CD4-positive, alpha-beta T cell (primary cell): ENCODE results near the gene CD74. TPM values are rescaled to one million over a fixed set of nuclear protein-coding genes. Genes with fewer than 3 reads are reported as not detected.
"Not testable (repeated sequence)": the region's sequence is repeated elsewhere in the genome, so short reads cannot be mapped to it uniquely, and the experiment has no call there.

Experiments
- ATAC-seq: fragments of 200-7000 bp; cut with Tn5 transposase; one replicate; pipeline ENCODE4 v1.10.0; 2022; ENCODE audit warnings: mild to moderate bottlenecking; ENCODE audit not compliant: poor library complexity
- CTCF ChIA-PET: fragments of 350-600 bp; sonication (Branson Sonifier 250); formaldehyde crosslinking; loops from one replicate; lab custom pipeline; 2021; ENCODE audit warnings: antibody characterized with exemption, inconsistent platforms; lab: Charles Lee
- POLR2A ChIA-PET: fragments of 350-600 bp; sonication (Branson Sonifier 250); formaldehyde crosslinking; loops from one replicate; lab custom pipeline; 2021; ENCODE audit warnings: antibody characterized with exemption, inconsistent platforms; lab: Charles Lee
- DNase-seq, 14 experiments: peaks; one replicate each; pipeline ENCODE4 v3.0.0-alpha.2; 2013 to 2020; ENCODE audit warnings: mixed read lengths in 2 of 14
- H3K27ac ChIP-seq, 2 donors: one replicate each; pipeline versions ENCODE4 v1.5.1 to v1.7.0; 2013; ENCODE audit warnings: low read length in 2 of 2, low read depth in 1 of 2, mild to moderate bottlenecking in 1 of 2
- H3K27me3 ChIP-seq, 2 experiments: 1 replicate in 1 of 2; 2 replicates in 1 of 2; pipeline versions ENCODE4 v1.6.1 to v1.7.0; 2013; ENCODE audit warnings: low read length in 2 of 2, control low read depth in 1 of 2, mild to moderate bottlenecking in 1 of 2, moderate library complexity in 1 of 2; ENCODE audit not compliant: insufficient read depth in 2 of 2, control insufficient read depth in 1 of 2
- H3K36me3 ChIP-seq: one replicate; pipeline ENCODE4 v1.6.1; 2013; ENCODE audit warnings: low read length, control low read depth; ENCODE audit not compliant: insufficient read depth
- H3K4me1 ChIP-seq: one replicate; pipeline ENCODE4 v1.6.1; 2013; ENCODE audit warnings: low read length, control low read depth; ENCODE audit not compliant: insufficient read depth
- H3K4me3 ChIP-seq: one replicate; pipeline ENCODE4 v1.5.1; 2013; ENCODE audit warnings: mild to moderate bottlenecking, low read length, moderate library complexity
- H3K9me3 ChIP-seq, 2 experiments: 1 replicate in 1 of 2; 2 replicates in 1 of 2; pipeline versions ENCODE4 v1.6.1 to v1.7.0; 2013; ENCODE audit warnings: low read length in 2 of 2, mild to moderate bottlenecking in 2 of 2, control low read depth in 1 of 2, moderate library complexity in 1 of 2; ENCODE audit not compliant: control insufficient read depth in 1 of 2, insufficient read depth in 1 of 2
- H3K27ac Mint-ChIP-seq: one replicate; pipeline ENCODE4 v1.8.0; 2020; ENCODE audit warnings: mixed read lengths
- H3K27me3 Mint-ChIP-seq: one replicate; pipeline ENCODE4 v1.8.0; 2021; ENCODE audit warnings: mixed read lengths
- H3K36me3 Mint-ChIP-seq: one replicate; pipeline ENCODE4 v1.8.0; 2021; ENCODE audit warnings: low read depth, mixed read lengths
- H3K4me1 Mint-ChIP-seq: one replicate; pipeline ENCODE4 v1.8.0; 2021; ENCODE audit warnings: low read depth, mixed read lengths
- H3K4me3 Mint-ChIP-seq: one replicate; pipeline ENCODE4 v1.8.0; 2020; ENCODE audit warnings: mild to moderate bottlenecking, mixed read lengths
- H3K9me3 Mint-ChIP-seq: one replicate; pipeline ENCODE4 v1.8.0; 2020; ENCODE audit warnings: mixed read lengths
- intact Hi-C, 2 experiments: fragments of 100-400 bp; cut with DNase I in 1 of 2; cut with micrococcal nuclease in 1 of 2; formaldehyde crosslinking; loops; one replicate each; pipeline versions ENCODE4 v1.15.1 to v1.9.0; 2023 to 2025; cut with DNase I, micrococcal nuclease
- total RNA-seq, 174 experiments: library from RNA in 2 of 174; stranded (reverse) in 2 of 174; gene quantifications; one replicate each; pipeline ENCODE4 v1.2.3 and lab custom pipeline; 2021 to 2026
- TF ChIP-seq, protein P1 (sequence below): fragments of 200-600 bp; IDR thresholded peaks from one replicate; pipeline ENCODE4 v1.8.0; 2022; ENCODE audit warnings: antibody characterized with exemption, mild to moderate bottlenecking

Gene CD74
- total RNA-seq, 2 experiments from 2014 or later: 299 to 303 TPM

DNA sequence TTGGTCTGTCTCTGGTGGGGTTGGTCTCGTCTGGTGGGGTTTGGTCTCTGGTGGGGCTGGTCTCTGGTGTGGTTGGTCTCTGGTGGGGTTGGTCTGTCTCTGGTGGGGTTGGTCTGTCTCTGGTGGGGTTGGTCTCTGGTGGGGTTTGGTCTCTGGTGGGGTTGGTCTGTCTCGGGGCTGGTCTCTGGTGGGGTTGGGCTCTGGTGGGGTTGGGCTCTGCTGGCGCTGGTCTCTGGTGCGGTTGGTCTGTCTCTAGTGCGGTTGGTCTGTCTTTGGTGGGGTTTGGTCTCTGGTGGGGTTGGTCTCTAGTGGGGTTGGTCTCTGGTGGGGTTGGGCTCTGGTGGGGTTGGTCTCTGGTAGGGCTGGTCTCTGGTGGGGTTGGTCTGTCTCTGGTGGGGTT, 16.3 kb upstream of the CD74 start:
- Histone ChIP-seq H3K9me3 (no peaks in the 10 kb centered on the region), H3K36me3 (no peaks in the 10 kb centered on the region), H3K4me1 (no peaks in the 10 kb centered on the region), H3K27ac (no peak overlapping the region), H3K27me3 (no peaks in the 10 kb centered on the region), H3K4me3 (no peak overlapping the region)
- POLR2A ChIA-PET: no interaction called here
- Mint-ChIP-seq H3K27me3 (no peaks in the 10 kb centered on the region), H3K4me3 (no peak overlapping the region), H3K9me3 (no peaks in the 10 kb centered on the region), H3K4me1 (no peaks in the 10 kb centered on the region), H3K27ac (no peak overlapping the region), H3K36me3 (no peaks in the 10 kb centered on the region)
- intact Hi-C loops: no loop called here
- CTCF ChIA-PET: no interaction called here
- ATAC-seq (no peak), DNase-seq (no peak)
- TF ChIP-seq, protein P1, sequence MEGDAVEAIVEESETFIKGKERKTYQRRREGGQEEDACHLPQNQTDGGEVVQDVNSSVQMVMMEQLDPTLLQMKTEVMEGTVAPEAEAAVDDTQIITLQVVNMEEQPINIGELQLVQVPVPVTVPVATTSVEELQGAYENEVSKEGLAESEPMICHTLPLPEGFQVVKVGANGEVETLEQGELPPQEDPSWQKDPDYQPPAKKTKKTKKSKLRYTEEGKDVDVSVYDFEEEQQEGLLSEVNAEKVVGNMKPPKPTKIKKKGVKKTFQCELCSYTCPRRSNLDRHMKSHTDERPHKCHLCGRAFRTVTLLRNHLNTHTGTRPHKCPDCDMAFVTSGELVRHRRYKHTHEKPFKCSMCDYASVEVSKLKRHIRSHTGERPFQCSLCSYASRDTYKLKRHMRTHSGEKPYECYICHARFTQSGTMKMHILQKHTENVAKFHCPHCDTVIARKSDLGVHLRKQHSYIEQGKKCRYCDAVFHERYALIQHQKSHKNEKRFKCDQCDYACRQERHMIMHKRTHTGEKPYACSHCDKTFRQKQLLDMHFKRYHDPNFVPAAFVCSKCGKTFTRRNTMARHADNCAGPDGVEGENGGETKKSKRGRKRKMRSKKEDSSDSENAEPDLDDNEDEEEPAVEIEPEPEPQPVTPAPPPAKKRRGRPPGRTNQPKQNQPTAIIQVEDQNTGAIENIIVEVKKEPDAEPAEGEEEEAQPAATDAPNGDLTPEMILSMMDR: no peak

DNA sequence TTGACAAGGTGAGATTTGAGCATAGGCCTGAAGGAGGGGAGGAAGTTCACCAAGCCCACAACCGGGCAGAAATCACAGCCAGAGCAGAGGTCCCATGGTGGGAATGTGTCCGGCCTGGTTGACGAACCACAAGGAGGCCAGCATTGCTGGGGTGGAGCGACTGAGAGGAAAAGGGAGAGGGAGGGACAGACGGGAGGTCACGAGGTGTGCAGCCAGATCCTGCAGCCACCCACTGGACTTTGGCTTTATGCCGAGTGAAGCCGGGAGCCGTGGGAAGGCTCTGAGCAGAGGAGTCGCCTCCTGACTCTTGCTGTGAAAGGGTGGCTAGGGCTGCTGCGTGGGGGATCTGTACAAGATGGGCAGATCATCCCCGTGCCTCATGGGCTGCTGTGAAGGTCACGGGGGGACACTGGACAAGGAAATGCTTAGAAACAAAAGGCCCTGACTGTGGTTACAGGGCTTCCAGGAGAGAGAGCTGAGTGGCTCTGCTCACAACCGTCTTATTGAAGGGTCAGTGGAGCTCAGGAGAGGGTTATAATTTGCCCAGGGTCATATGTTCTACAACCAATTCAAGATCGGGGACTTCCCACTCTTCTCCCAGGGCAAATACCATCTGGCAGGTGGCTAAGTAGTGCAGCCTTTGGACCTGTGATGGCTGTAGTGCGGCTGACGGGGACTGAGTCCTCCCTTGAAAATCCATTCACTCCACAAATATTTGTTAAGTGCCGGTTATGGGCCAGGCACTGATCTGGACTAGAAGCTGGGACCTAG, 15.6 kb upstream of the CD74 start:
- TF ChIP-seq, protein P1: no peak
- H3K4me3 Mint-ChIP-seq: no peak overlapping the region
- Histone ChIP-seq H3K27me3 (no peaks in the 10 kb centered on the region), H3K27ac (no peak overlapping the region), H3K4me3 (no peak overlapping the region), H3K4me1 (no peaks in the 10 kb centered on the region), H3K9me3 (no peaks in the 10 kb centered on the region), H3K36me3 (no peaks in the 10 kb centered on the region)
- H3K4me1 Mint-ChIP-seq: no peaks in the 10 kb centered on the region
- no peak for ATAC-seq
- no peaks in the 10 kb centered on the region for H3K27me3 Mint-ChIP-seq
- H3K27ac Mint-ChIP-seq: no peak overlapping the region
- intact Hi-C loops: no loop called here
- ChIA-PET POLR2A (no interaction called here), CTCF (no interaction called here)
- DNase-seq: no peak
- no peaks in the 10 kb centered on the region for H3K9me3 Mint-ChIP-seq
- no peaks in the 10 kb centered on the region for H3K36me3 Mint-ChIP-seq

- ATAC-seq, H3K27ac ChIP-seq, H3K4me3 ChIP-seq, H3K36me3 ChIP-seq, POLR2A ChIA-PET, H3K4me3 Mint-ChIP-seq, CTCF ChIA-PET, H3K9me3 Mint-ChIP-seq, H3K9me3 ChIP-seq, intact Hi-C loops, H3K4me1 Mint-ChIP-seq, DNase-seq, H3K36me3 Mint-ChIP-seq, H3K4me1 ChIP-seq, H3K27me3 ChIP-seq, H3K27me3 Mint-ChIP-seq, H3K27ac Mint-ChIP-seq: not testable (repeated sequence)
These were observed 13.5 kb upstream of the CD74 start for GRCh38 chr5:150426165-150426564.

GRCh38 chr5:150422758-150423157, 10.0 kb upstream of the CD74 start:
- H3K4me1 Mint-ChIP-seq: no peaks in the 10 kb centered on the region
- DNase-seq: no peak
- H3K27me3 Mint-ChIP-seq: no peaks in the 10 kb centered on the region
- Histone ChIP-seq H3K4me1 (peaks cover 4% of the 10 kb centered on the region), H3K27me3 (no peaks in the 10 kb centered on the region), H3K9me3 (no peaks in the 10 kb centered on the region), H3K4me3 (no peak overlapping the region), H3K36me3 (no peaks in the 10 kb centered on the region), H3K27ac (no peak overlapping the region)
- no peaks in the 10 kb centered on the region for H3K36me3 Mint-ChIP-seq
- TF ChIP-seq, protein P1: no peak
- H3K4me3 Mint-ChIP-seq: no peak overlapping the region
- no peak for ATAC-seq
- H3K27ac Mint-ChIP-seq: no peak overlapping the region
- intact Hi-C loops: no loop called here
- no peaks in the 10 kb centered on the region for H3K9me3 Mint-ChIP-seq
- ChIA-PET POLR2A (no interaction called here), CTCF (no interaction called here)
